Caco-2 (cell line): ENCODE measurements around the gene RPL10. TPM values are rescaled to one million over a fixed set of nuclear protein-coding genes. Genes with fewer than 3 reads are reported as not detected.

Experiments
- BruUV-seq: library from RNA; stranded (reverse); fragments of 400-500 nt; replicated peaks from 2 replicates; lab custom pipeline; 2021; lab: Mats Ljungman, UMichigan
- CTCF ChIA-PET: fragments of 300-600 bp; sonication (Branson Sonifier 250); formaldehyde crosslinking; loops from one replicate; lab custom pipeline; 2022; ENCODE audit warnings: antibody characterized with exemption; lab: Charles Lee
- POLR2A ChIA-PET: fragments of 300-600 bp; sonication (Branson Sonifier 250); formaldehyde crosslinking; loops from one replicate; lab custom pipeline; 2022; ENCODE audit warnings: antibody characterized with exemption; lab: Charles Lee
- DNase-seq, 2 experiments: peaks; one replicate each; pipeline versions ENCODE4 v3.0.0 to v3.0.0-alpha.2; 2020 to 2022
- H3K27me3 ChIP-seq: replicated peaks from 2 replicates; pipeline ENCODE4 v1.6.0; 2011; ENCODE audit warnings: low read length; ENCODE audit not compliant: control insufficient read depth, insufficient read depth
- H3K36me3 ChIP-seq: 2 replicates; pipeline ENCODE4 v1.5.1; 2011; ENCODE audit warnings: low read length; ENCODE audit not compliant: control insufficient read depth, insufficient read depth
- H3K4me1 ChIP-seq: fragments of 250-450 bp; sonication (Bioruptor Pico); 2 replicates; pipeline ENCODE4 v1.5.1; 2020; ENCODE audit warnings: mild to moderate bottlenecking
- H3K4me3 ChIP-seq: 2 replicates; pipeline ENCODE4 v1.5.1; 2011; ENCODE audit warnings: low read depth, mild to moderate bottlenecking, control low read depth, low read length
- H3K9me3 ChIP-seq: fragments of 250-450 bp; sonication (Bioruptor Pico); 2 replicates; pipeline ENCODE4 v1.5.1; 2020; ENCODE audit warnings: mild to moderate bottlenecking, moderate library complexity
- H3K27ac Mint-ChIP-seq: one replicate; pipeline ENCODE4 v1.8.0; 2022; ENCODE audit warnings: mixed read lengths; ENCODE audit not compliant: unreplicated experiment
- H3K27me3 Mint-ChIP-seq: one replicate; pipeline ENCODE4 v1.8.0; 2022; ENCODE audit warnings: mixed read lengths; ENCODE audit not compliant: insufficient read depth, unreplicated experiment
- H3K36me3 Mint-ChIP-seq: one replicate; pipeline ENCODE4 v1.8.0; 2022; ENCODE audit warnings: mild to moderate bottlenecking, mixed read lengths; ENCODE audit not compliant: insufficient read depth, unreplicated experiment
- H3K4me1 Mint-ChIP-seq: one replicate; pipeline ENCODE4 v1.8.0; 2022; ENCODE audit warnings: low read depth, mixed read lengths; ENCODE audit not compliant: unreplicated experiment
- H3K4me3 Mint-ChIP-seq: one replicate; pipeline ENCODE4 v1.8.0; 2022; ENCODE audit warnings: mild to moderate bottlenecking, moderate library complexity, mixed read lengths; ENCODE audit not compliant: unreplicated experiment
- H3K9me3 Mint-ChIP-seq: one replicate; pipeline ENCODE4 v1.8.0; 2022; ENCODE audit warnings: mixed read lengths; ENCODE audit not compliant: unreplicated experiment
- intact Hi-C: fragments of 100-400 bp; cut with micrococcal nuclease; formaldehyde crosslinking; loops from one replicate; pipeline ENCODE4 v1.10.0; 2022; ENCODE audit not compliant: unreplicated experiment
- total RNA-seq: library from RNA; stranded (reverse); gene quantifications from 2 replicates; pipeline ENCODE4 v1.2.3, GENCODE V29; 2022
- TF ChIP-seq, protein P1 (sequence below), 2 experiments: fragments of 200-600 bp in 1 of 2; IDR thresholded peaks; 1 replicate in 1 of 2; 2 replicates in 1 of 2; pipeline versions ENCODE4 v1.5.1 to v1.8.0; 2011 to 2022; ENCODE audit warnings: antibody characterized with exemption in 1 of 2, control low read depth in 1 of 2, inconsistent platforms in 1 of 2, low read depth in 1 of 2, low read length in 1 of 2, mild to moderate bottlenecking in 1 of 2, moderate library complexity in 1 of 2; ENCODE audit not compliant: insufficient read depth in 1 of 2, severe bottlenecking in 1 of 2, unreplicated experiment in 1 of 2

The RPL10 gene
- total RNA-seq, 1 experiment from 2014 or later, result 2,081 TPM

DNA sequence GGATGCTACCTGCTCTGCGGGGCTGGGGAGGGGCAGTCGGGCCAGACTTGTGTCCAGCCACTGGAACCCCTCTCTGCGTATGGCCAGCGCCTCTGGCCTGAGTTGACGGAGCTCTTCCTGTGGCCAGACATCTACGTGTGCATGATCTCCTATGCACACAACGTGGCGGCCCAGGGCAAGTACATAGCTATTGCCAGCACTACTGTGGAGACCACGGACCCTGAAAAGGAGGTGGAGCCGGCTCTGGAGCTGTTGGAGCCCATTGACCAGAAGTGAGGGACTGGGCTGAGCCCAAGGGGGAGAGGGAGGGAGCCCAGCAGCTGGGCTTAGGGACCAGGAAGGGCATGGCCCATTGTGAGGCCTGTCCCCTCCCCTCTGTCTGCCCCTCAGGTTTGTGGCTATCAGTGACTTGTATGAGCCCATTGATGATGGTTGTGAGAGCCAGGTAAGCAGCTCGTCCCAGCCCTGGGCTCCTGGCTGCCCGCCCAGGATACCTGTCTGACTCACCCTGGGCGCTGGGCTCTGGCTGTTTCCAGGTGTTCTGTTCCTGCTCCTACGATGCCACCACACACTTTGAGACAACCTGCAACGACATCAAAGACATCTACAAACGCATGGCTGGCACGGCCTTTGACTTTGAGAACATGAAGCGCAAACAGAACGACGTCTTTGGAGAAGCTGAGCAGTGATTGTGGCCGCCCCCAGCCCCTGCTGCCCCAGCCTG, 44.0 kb downstream of the RPL10 start:
- Mint-ChIP-seq H3K27ac (no peak overlapping the region), H3K9me3 (no peaks in the 10 kb centered on the region), H3K27me3 (no peaks in the 10 kb centered on the region), H3K4me1 (no peaks in the 10 kb centered on the region), H3K4me3 (no peak overlapping the region), H3K36me3 (peaks cover 24% of the 10 kb centered on the region)
- CTCF ChIA-PET, result no interaction called here
- POLR2A ChIA-PET, result no interaction called here
- H3K4me3 ChIP-seq, result no peak overlapping the region
- no peaks in the 10 kb centered on the region for H3K9me3 ChIP-seq
- TF ChIP-seq, protein P1, sequence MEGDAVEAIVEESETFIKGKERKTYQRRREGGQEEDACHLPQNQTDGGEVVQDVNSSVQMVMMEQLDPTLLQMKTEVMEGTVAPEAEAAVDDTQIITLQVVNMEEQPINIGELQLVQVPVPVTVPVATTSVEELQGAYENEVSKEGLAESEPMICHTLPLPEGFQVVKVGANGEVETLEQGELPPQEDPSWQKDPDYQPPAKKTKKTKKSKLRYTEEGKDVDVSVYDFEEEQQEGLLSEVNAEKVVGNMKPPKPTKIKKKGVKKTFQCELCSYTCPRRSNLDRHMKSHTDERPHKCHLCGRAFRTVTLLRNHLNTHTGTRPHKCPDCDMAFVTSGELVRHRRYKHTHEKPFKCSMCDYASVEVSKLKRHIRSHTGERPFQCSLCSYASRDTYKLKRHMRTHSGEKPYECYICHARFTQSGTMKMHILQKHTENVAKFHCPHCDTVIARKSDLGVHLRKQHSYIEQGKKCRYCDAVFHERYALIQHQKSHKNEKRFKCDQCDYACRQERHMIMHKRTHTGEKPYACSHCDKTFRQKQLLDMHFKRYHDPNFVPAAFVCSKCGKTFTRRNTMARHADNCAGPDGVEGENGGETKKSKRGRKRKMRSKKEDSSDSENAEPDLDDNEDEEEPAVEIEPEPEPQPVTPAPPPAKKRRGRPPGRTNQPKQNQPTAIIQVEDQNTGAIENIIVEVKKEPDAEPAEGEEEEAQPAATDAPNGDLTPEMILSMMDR (IDR thresholded peaks at IDR 0.05; ENCODE audit: insufficient read depth in 1 of 2, low read depth in 1 of 2, low read length in 1 of 2, severe bottlenecking in 1 of 2, unreplicated experiment in 1 of 2), result no peak
- H3K27me3 ChIP-seq, result no peaks in the 10 kb centered on the region
- H3K4me1 ChIP-seq, result no peaks in the 10 kb centered on the region
- intact Hi-C loops, result no loop called here
- no peaks in the 10 kb centered on the region for H3K36me3 ChIP-seq
- no peak for DNase-seq
- BruUV-seq, result TSS peak; percentile 6

DNA sequence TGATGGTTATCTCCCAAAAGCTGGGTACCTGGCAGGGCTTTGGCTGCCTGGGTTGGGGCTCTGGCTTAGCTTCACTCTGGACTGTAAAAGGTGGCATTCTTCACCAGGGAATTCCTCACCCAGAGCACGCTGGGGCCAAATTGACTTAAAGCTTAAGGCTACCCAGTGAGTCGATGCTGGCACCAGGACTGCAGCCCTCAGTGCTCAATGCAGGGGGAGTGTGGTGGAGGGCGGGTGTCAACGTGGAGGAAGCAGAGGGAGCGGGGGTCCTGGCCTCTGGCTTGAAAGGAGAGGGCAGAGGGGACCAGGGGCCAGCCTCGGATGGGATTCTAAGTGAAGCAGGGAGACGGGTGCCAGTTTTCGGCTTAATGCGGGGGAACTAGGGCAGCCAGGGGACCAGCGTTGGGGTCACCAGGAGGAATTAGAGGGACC, 45.3 kb downstream of the RPL10 start:
- H3K27ac Mint-ChIP-seq, result peak overlapping the region; percentile 93
- H3K9me3 ChIP-seq, result no peaks in the 10 kb centered on the region
- peaks cover 30% of the 10 kb centered on the region for H3K36me3 Mint-ChIP-seq
- DNase-seq, result no peak
- ChIA-PET CTCF (no interaction called here), POLR2A (interaction anchor here (1.5 kb wide), 1 partner anchor 47 kb away, joined by 3 read pairs; the partner anchor contains the start of gene SLC10A3)
- H3K4me3 Mint-ChIP-seq, result peak overlapping the region; percentile 88
- BruUV-seq, result no TSS peak
- H3K27me3 ChIP-seq, result no peaks in the 10 kb centered on the region
- H3K9me3 Mint-ChIP-seq, result no peaks in the 10 kb centered on the region
- no peaks in the 10 kb centered on the region for H3K4me1 ChIP-seq
- no peaks in the 10 kb centered on the region for H3K27me3 Mint-ChIP-seq
- intact Hi-C loops, result no loop called here
- TF ChIP-seq, protein P1 (IDR thresholded peaks at IDR 0.05; ENCODE audit: insufficient read depth in 1 of 2, low read depth in 1 of 2, low read length in 1 of 2, severe bottlenecking in 1 of 2, unreplicated experiment in 1 of 2), result no peak
- peak overlapping the region; percentile 41 for H3K4me3 ChIP-seq
- H3K4me1 Mint-ChIP-seq, result no peaks in the 10 kb centered on the region
- H3K36me3 ChIP-seq, result no peaks in the 10 kb centered on the region

DNA sequence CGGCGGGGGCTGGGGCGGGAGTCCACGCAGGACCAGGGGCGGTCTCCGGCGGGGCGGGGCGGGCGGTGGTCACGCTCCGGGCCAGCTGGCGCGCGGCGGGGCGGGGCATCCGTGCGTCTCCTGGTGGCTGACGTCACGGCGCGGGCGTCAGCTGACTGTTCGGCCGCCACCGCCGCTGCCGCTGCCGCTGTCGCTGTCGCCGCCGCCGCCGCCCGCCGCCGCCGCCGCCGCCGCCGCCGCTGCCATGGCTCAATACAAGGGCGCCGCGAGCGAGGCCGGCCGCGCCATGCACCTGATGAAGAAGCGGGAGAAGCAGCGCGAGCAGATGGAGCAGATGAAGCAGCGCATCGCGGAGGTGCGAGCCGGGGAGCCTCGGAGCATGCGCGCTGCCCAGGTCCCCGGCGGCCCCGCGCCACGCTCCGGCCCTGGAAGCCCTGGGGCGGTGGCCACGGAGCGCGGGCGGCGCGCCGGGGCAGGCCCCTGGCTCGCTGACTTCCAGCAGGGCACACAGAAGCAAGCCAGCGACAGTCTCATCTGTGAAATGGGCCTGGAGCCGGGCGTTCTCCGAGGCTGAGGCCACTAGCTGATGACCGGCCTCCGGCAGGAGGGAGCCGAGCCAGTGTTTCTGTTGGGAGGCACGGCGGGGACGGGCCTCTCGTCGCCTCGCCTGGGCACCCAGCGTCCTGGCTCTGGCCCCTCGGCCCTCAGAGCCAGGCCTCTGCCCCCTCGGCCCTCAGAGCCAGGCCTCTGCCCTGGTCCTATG, 46.0 kb downstream of the RPL10 start, which contains the start of gene FAM50A:
Gene FAM50A, plus strand, starts transcription at position 150 of the 763 bp plus-strand sequence. Its CDS starts 95 bp downstream, at position 245.
- no peaks in the 10 kb centered on the region for H3K4me1 Mint-ChIP-seq
- intact Hi-C loops, result no loop called here
- TF ChIP-seq, protein P1 (IDR thresholded peaks at IDR 0.05; ENCODE audit: insufficient read depth in 1 of 2, low read depth in 1 of 2, low read length in 1 of 2, severe bottlenecking in 1 of 2, unreplicated experiment in 1 of 2), result no peak
- peak within 1 kb of the TSS; percentile 73 for H3K4me3 ChIP-seq
- DNase-seq, result peak; percentile 61 to 75
- H3K4me3 Mint-ChIP-seq, result peak within 1 kb of the TSS; percentile 88
- H3K36me3 ChIP-seq, result no peaks in the 10 kb centered on the region
- no peaks in the 10 kb centered on the region for H3K27me3 Mint-ChIP-seq
- H3K27me3 ChIP-seq, result no peaks in the 10 kb centered on the region
- H3K36me3 Mint-ChIP-seq, result peaks cover 30% of the 10 kb centered on the region
- POLR2A ChIA-PET, result interaction anchor here (1.5 kb wide), 1 partner anchor 46 kb away, joined by 3 read pairs; the partner anchor contains the start of gene SLC10A3
- H3K27ac Mint-ChIP-seq, result peak within 1 kb of the TSS; percentile 93
- CTCF ChIA-PET, result no interaction called here
- H3K9me3 ChIP-seq, result no peaks in the 10 kb centered on the region
- BruUV-seq, result no TSS peak
- H3K9me3 Mint-ChIP-seq, result no peaks in the 10 kb centered on the region
- no peaks in the 10 kb centered on the region for H3K4me1 ChIP-seq
